HTR-8/SVneo (cell line): ENCODE measurements around the gene TMEM91.

Experiments used
- DNase-seq: peaks from one replicate; pipeline ENCODE4 v3.0.0; 2011; ENCODE audit warnings: low spot score, mixed read lengths; ENCODE audit not compliant: insufficient read length
- FAIRE-seq: peaks from 2 replicates; lab custom pipeline; 2011; peaks lifted over from hg19 to GRCh38; lab: Jason Lieb, UNC

The TMEM91 gene

GRCh38 chr19:41426116-41426841 lies 49.9 kb downstream of the TMEM91 start:
- DNase-seq = no peak
- no peak for FAIRE-seq

DNA sequence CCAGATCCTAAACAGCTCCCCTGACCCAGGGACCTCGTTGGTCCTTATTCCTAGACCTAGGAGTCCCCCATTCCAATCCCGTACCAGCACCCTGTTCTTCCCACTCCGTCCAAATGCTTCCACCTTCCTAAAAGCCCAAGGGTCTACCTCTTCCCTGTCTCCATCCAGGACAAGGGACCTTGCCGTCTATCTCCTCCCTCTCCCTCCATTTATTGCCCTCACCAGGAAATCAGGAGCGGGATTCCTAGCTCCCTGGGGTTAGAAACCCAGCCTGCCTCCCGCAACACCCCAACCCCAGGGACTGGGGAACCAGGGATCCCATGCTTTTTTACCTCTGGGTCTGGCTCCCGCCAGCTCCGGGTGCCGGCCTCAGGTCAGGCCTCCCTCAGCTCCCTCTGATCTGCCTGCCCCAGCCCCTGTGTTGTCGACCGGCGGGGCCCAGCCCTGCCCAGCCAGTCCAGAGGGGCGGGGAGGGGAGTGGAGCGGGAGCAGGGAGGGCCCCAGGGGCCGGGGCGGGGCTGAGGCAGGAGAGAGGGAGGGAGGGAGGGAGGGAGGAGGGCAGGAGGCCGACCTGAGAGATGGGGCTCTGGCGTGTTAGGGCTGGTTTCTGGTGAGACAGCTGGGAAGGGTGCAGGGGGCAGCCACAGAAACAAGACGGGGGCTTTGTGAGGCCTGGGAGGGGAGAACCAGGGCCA lies 50.8 kb downstream of the TMEM91 start, which contains the start of gene B3GNT8:
Gene B3GNT8 (minus strand): TSS at position 423 of the 695 bp plus-strand sequence. CDS start 596 bp downstream, outside the sequence.
- no peak for FAIRE-seq
- DNase-seq = no peak

DNA sequence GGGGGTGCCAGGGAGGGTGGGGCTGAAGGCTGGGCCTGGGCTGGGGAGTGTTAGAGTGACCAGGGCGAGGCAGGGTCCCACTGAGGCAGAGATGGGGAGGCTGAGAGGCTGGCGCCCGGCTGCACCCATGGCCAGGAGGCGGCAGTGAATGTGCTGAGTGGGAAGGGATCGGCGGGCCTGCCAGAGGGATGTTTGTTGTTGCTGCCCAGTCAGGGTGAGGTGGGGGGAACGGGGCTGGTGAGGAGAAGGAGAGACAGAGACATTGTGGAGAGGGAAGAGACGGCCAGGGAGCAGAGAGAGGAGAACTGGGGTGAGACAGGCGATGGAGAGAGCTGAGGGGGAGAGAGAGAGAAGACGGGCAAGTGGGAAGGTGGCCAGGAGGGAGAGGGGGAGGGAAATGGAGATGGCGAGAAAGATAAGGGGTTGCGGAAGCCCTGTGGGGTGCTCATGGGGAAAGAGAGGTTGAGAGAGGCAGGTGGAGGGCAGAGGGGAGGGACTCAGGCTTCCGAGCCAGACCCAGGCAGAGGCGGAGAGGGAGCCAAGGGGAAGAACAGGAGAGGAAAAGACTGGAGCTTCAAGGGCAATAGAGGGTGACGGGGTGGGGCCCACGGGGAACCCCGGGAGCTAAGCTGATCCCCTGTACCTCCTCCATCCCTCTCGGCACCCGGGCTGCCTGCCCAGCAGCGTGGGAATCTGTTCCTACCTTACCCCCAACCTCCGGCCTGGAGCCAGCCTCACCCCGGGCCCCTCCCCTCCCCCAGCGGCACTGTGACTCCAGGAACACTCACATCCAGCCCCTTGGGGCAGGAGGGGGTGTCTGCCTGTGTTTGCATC lies 51.5 kb downstream of the TMEM91 start:
- FAIRE-seq (no peak), DNase-seq (no peak)

GRCh38 chr19:41428481-41428859 lies 52.1 kb downstream of the TMEM91 start:
- FAIRE-seq (no peak), DNase-seq (no peak)

DNA sequence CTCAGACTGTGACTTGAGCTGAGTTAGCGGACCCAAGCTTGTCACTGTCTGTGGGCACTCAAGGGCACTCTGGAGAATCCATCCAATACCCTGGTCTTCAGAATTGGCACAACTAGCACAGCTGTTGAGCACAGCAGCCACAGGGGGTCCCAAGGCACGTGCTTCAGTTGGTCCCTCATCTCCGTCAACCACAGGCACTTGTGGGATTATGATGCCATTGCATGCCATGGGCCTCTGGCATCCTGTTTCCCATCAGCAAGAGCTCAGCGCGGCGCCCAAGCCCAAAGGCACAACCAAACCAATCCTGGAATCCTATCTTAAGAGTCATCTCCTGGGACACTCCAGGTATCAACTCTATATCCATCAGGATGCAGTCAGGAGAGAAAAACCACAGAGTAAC lies 54.6 kb downstream of the TMEM91 start:
- no peak for FAIRE-seq
- no peak for DNase-seq

- no peak for FAIRE-seq
- DNase-seq = no peak
These were observed 55.4 kb downstream of the TMEM91 start for GRCh38 chr19:41431426-41432386.

- FAIRE-seq (no peak), DNase-seq (no peak)
These were observed 56.8 kb downstream of the TMEM91 start for GRCh38 chr19:41433171-41433570.
